NCI-H345 (cell line): ENCODE measurements around the gene TLR9.
"Not testable (repeated sequence)": the region's sequence is repeated elsewhere in the genome, so short reads cannot be mapped to it uniquely, and the experiment has no call there.

Experiments used
- DNase-seq: peaks from one replicate; lab custom pipeline; 2025; lab: John Stamatoyannopoulos, UW

The TLR9 gene

GRCh38 chr3:52195291-52195597, 30.2 kb downstream of the TLR9 start:
- DNase-seq: no peak

- no peak for DNase-seq
Observed at GRCh38 chr3:52194485-52195290, 30.8 kb downstream of the TLR9 start.

DNA sequence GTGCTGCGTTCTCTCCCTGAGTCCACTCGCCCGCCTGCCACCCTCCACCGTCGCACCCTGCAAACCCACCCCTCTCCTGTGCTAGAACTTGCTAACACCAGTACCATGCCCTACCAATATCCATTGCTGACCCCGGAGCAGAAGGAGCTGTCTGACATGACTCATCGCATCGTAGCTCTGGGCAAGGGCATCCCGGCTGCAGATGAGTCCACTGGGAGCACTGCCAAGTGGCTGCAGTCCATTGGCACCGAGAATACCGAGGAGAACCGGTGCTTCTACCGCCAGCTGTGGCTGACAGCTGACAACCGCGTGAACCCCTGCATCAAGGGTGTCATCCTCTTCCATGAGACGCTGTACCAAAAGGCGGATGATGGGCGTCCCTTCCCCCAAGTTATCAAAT, 32.4 kb downstream of the TLR9 start:
- DNase-seq: no peak

GRCh38 chr3:52191663-52192062, 33.8 kb downstream of the TLR9 start:
- DNase-seq: no peak

GRCh38 chr3:52190294-52191074, 35.0 kb downstream of the TLR9 start:
- DNase-seq: no peak

- DNase-seq: no peak
Observed at GRCh38 chr3:52188556-52188955, 36.9 kb downstream of the TLR9 start.

DNA sequence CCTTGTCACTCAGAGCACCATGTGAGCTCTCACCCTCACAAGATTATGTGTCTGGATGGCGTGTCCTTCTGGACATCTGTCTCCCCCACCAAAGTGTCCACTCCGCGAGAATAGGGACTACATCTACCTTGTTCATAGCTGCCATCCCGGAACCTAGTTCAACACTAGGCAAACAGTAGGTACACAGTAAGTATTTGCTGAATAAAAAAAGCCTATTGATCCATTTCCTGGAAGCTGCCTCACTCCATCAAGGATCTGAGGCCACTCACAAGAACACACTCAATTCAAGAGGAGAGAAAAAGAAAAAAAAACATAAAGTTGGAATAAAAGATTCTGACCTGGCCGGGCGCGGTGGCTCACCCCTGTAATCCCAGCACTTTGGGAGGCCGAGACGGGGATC, 38.7 kb downstream of the TLR9 start:
- DNase-seq: no peak

DNA sequence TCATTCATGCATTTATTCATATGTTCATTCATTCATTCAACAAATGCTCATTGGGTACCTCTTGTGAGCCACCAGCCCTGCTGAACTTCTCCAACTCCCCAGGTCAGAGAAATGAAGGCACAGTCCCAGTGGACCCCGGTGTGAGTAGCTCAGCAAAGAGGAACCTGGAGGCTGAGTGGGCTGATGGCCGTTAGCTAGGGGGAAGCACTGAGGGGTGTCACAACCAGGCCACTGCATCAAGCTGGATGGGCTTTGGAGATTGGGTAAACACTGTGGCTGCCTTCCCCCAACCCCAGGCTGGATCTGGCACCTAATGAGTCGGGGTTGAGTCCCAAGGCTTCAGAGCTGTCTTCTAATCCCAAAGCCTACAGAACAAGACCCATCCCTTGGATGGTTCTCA, 39.6 kb downstream of the TLR9 start:
- no peak for DNase-seq

- no peak for DNase-seq
Observed at GRCh38 chr3:52185311-52185710, 40.1 kb downstream of the TLR9 start.

GRCh38 chr3:52184690-52185089, 40.8 kb downstream of the TLR9 start:
- DNase-seq: no peak

GRCh38 chr3:52183786-52184445, 41.5 kb downstream of the TLR9 start:
- DNase-seq: no peak

GRCh38 chr3:52182691-52183090, 42.8 kb downstream of the TLR9 start:
- DNase-seq: no peak

DNA sequence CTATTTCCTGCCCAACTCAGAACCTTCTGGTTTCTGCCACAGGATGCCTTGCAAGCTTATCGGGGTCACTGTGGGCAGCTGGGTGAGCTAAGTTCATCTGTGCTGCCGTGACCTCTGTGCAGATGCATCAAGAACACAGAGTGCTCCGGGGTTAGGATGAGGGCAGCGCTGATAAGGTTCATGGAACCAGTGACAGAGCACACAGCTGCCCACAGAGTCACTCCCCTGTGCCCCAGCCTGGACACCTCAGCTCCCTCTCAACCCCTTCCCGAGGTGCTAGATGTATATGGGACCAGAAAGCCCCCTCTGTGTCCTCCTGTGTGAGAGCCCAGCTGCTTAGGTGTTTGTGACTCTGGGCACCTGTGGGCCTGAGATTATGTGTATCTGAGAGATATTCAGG, 43.2 kb downstream of the TLR9 start:
- DNase-seq: no peak

DNA sequence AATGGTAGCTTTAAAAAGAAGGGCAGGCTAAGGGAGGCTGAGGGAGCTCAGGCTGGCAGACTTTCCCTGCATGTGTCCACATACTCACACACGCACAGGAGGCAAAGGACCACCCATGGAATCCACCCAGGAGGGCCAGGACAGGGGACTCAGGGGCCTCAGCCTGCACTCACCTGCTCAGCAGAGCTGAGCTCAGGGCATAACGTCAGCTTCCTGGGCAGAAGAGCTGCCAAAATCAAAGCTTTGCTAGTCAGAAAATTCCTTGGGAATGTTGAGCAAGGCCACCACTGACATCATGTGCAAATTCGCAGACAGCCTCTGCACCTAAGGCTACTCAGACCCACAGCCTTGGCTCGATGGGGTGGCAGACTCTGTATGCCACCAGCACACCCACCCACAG, 43.9 kb downstream of the TLR9 start:
- no peak for DNase-seq

GRCh38 chr3:52178537-52178936, 46.9 kb downstream of the TLR9 start:
- no peak for DNase-seq

- DNase-seq: not testable (repeated sequence)
Observed at GRCh38 chr3:52178126-52178525, 47.3 kb downstream of the TLR9 start.

GRCh38 chr3:52177701-52178042, 47.8 kb downstream of the TLR9 start:
- no peak for DNase-seq

- no peak for DNase-seq
Observed at GRCh38 chr3:52176951-52177700, 48.3 kb downstream of the TLR9 start.

GRCh38 chr3:52176180-52176752, 49.2 kb downstream of the TLR9 start:
- DNase-seq: no peak

DNA sequence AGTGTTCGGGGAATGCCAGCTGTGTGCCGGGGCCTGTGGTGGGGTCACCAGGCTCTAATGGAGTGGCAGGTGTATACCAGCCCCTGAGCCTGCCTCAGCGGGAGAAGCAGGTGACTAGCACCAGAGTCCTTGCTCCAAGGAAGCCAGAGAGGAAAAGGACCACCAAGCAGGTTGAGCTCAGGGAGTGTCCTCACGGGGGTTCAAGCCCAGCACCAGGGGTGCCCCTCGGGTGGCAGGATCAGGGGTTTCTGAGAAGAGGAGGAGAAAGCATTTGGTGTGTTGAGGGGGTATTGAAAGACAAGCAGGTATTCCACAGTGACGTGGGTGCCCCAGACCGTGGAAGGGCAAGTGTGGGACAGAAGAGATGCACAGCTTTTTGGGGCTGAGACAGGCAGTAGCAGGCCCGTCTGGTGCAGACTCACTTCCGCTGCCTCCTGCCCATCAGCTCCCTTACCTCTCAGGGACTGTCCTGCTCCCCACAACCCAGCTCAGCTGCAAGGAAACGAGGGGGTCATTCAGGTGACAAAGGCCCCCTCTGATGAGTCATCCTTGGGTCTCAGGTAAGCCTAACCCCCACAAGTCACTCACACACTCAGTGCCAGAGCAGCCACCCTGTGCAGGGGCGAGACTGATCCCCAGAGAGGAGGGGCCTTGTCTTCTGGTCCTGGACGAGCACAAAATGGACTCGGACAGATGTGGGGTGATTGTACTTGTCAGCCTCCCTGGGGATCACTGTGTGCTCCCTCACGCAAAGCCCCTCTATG, 49.8 kb downstream of the TLR9 start:
- no peak for DNase-seq

GRCh38 chr3:52174896-52175295, 50.5 kb downstream of the TLR9 start:
- DNase-seq: no peak
